GM19438 (cell line): ENCODE measurements around the gene CIAO3.
"Not testable (repeated sequence)": the region's sequence is repeated elsewhere in the genome, so short reads cannot be mapped to it uniquely, and the experiment has no call there.

Experiments used
- ATAC-seq: cut with Tn5 transposase; IDR thresholded peaks from one replicate; pipeline ENCODE4 v1.9.1; 2021; ENCODE audit warnings: low read depth; ENCODE audit not compliant: unreplicated experiment

The CIAO3 gene

GRCh38 chr16:760545-761343, 19.9 kb upstream of the CIAO3 start, which contains the start of gene MSLN:
Gene MSLN (plus strand): TSS chr16:760734. CDS start chr16:762681, 1,947 bp downstream.
- ATAC-seq = no peak

GRCh38 chr16:760065-760464, 19.3 kb upstream of the CIAO3 start:
- no peak for ATAC-seq

GRCh38 chr16:759110-759910, 18.5 kb upstream of the CIAO3 start:
- no peak for ATAC-seq

GRCh38 chr16:756428-756827, 15.6 kb upstream of the CIAO3 start:
- ATAC-seq = no peak

GRCh38 chr16:754656-755055, 13.9 kb upstream of the CIAO3 start:
- ATAC-seq = no peak

GRCh38 chr16:754121-754607, 13.4 kb upstream of the CIAO3 start:
- ATAC-seq = not testable (repeated sequence)

- no peak for ATAC-seq
These were observed 11.2 kb upstream of the CIAO3 start for GRCh38 chr16:752007-752312.

GRCh38 chr16:751152-752006, 10.6 kb upstream of the CIAO3 start:
- no peak for ATAC-seq

GRCh38 chr16:750485-750884, 9.7 kb upstream of the CIAO3 start:
- no peak for ATAC-seq

- ATAC-seq = no peak
These were observed 8.2 kb upstream of the CIAO3 start for GRCh38 chr16:749010-749409.

GRCh38 chr16:747978-748746, 7.4 kb upstream of the CIAO3 start:
- no peak for ATAC-seq

GRCh38 chr16:746637-747036, 5.8 kb upstream of the CIAO3 start:
- no peak for ATAC-seq

- no peak for ATAC-seq
These were observed 4.9 kb upstream of the CIAO3 start for GRCh38 chr16:745739-746138.

GRCh38 chr16:743794-744500, 3.1 kb upstream of the CIAO3 start:
- no peak for ATAC-seq

- ATAC-seq = not testable (repeated sequence)
These were observed 2.1 kb upstream of the CIAO3 start for GRCh38 chr16:742894-743293.

GRCh38 chr16:741986-742629, 1.3 kb upstream of the CIAO3 start:
- no peak for ATAC-seq

- no peak for ATAC-seq
These were observed 386 bp downstream of the CIAO3 start for GRCh38 chr16:740459-740763.

GRCh38 chr16:739560-740458, 988 bp downstream of the CIAO3 start:
- ATAC-seq = no peak
